Liver (tissue), 3 donors: ENCODE measurements around the gene N4BP2.

Source experiments
- SP1 ChIP-seq: IDR thresholded peaks from 2 replicates; pipeline ENCODE4 v1.6.1; 2018; ENCODE audit warnings: antibody characterized with exemption, mild to moderate bottlenecking
- TF ChIP-seq, protein P1 (sequence below): fragments of 150-350 bp; IDR thresholded peaks from 2 replicates; pipeline ENCODE4 v1.5.1; 2017; ENCODE audit warnings: improper control_type of control experiment, low read depth, low read length; ENCODE audit not compliant: missing input control
- donor health status: healthy.
- donor health status: healthy.

DNA sequence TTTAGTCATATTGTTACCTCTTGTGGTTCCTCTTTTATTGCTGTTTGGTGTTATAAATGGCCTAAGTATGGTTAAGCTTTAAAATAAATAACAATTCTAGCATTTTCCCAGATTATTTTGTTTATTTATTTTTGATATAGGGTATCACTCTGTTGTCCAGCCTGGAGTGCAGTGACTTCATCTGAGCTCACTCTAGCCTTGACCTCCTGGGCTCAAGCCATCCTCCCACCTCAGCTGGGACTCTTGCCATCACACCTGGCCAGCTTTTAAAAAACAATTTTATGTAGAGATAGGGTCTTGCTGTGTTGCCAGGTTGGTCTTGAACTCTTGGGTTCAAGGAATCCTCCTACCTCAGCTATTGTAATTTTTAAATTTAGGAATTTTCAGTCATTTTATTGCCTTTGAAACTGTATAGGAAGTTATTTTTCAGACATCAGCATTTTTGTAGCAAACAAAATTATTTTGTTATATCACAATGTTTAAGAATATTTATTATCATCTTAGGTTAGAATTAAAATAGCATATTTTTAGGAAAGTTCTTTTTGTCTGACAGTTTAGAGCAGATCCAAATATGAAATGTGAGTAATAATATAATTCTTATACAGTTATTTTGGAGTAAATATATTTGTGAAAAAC is 73.9 kb downstream of the N4BP2 start:
- TF ChIP-seq, protein P1, sequence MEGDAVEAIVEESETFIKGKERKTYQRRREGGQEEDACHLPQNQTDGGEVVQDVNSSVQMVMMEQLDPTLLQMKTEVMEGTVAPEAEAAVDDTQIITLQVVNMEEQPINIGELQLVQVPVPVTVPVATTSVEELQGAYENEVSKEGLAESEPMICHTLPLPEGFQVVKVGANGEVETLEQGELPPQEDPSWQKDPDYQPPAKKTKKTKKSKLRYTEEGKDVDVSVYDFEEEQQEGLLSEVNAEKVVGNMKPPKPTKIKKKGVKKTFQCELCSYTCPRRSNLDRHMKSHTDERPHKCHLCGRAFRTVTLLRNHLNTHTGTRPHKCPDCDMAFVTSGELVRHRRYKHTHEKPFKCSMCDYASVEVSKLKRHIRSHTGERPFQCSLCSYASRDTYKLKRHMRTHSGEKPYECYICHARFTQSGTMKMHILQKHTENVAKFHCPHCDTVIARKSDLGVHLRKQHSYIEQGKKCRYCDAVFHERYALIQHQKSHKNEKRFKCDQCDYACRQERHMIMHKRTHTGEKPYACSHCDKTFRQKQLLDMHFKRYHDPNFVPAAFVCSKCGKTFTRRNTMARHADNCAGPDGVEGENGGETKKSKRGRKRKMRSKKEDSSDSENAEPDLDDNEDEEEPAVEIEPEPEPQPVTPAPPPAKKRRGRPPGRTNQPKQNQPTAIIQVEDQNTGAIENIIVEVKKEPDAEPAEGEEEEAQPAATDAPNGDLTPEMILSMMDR: no peak
- no peak for TF ChIP-seq SP1
